ENCODE measurements around the gene ESF1.
A peak's percentile ranks its signal among the peaks of the same experiment; 100 is the strongest.
"Not testable (repeated sequence)": the region's sequence is repeated elsewhere in the genome, so short reads cannot be mapped to it uniquely, and the experiment has no call there.

The ESF1 gene

GRCh38 chr20:13788167-13788834 is 3.6 kb upstream of the ESF1 start:
- DNase-seq (ENCODE audit: low read depth in 2 of 3, low spot score in 1 of 3), result peak in 1 of 3 donors; percentile 8

- DNase-seq (ENCODE audit: low read depth in 2 of 3, low spot score in 1 of 3), result no peak
Measured at GRCh38 chr20:13786143-13786828, 1.6 kb upstream of the ESF1 start.

- DNase-seq (ENCODE audit: low read depth in 2 of 3, low spot score in 1 of 3), result no peak
Measured at GRCh38 chr20:13784271-13784892, 337 bp downstream of the ESF1 start.

GRCh38 chr20:13783528-13783927 is 1.2 kb downstream of the ESF1 start:
- no peak for DNase-seq (ENCODE audit: low read depth in 2 of 3, low spot score in 1 of 3)

- DNase-seq (ENCODE audit: low read depth in 2 of 3, low spot score in 1 of 3), result no peak
Measured at GRCh38 chr20:13778827-13779226, 5.9 kb downstream of the ESF1 start.

- no peak for DNase-seq (ENCODE audit: low read depth in 2 of 3, low spot score in 1 of 3)
Measured at GRCh38 chr20:13777171-13777601, 7.5 kb downstream of the ESF1 start.

- no peak for DNase-seq (ENCODE audit: low read depth in 2 of 3, low spot score in 1 of 3)
Measured at GRCh38 chr20:13775867-13776266, 8.9 kb downstream of the ESF1 start.

GRCh38 chr20:13772529-13772928 is 12.2 kb downstream of the ESF1 start:
- DNase-seq (ENCODE audit: low read depth in 2 of 3, low spot score in 1 of 3), result no peak

- no peak for DNase-seq (ENCODE audit: low read depth in 2 of 3, low spot score in 1 of 3)
Measured at GRCh38 chr20:13771853-13772453, 12.8 kb downstream of the ESF1 start.

- no peak for DNase-seq (ENCODE audit: low read depth in 2 of 3, low spot score in 1 of 3)
Measured at GRCh38 chr20:13770141-13770540, 14.6 kb downstream of the ESF1 start.

GRCh38 chr20:13765868-13766416 is 18.8 kb downstream of the ESF1 start:
- DNase-seq (ENCODE audit: low read depth in 2 of 3, low spot score in 1 of 3), result no peak

GRCh38 chr20:13765299-13765698 is 19.4 kb downstream of the ESF1 start:
- DNase-seq (ENCODE audit: low read depth in 2 of 3, low spot score in 1 of 3), result no peak

GRCh38 chr20:13760451-13760946 is 24.2 kb downstream of the ESF1 start:
- DNase-seq (ENCODE audit: low read depth in 2 of 3, low spot score in 1 of 3), result not testable (repeated sequence)

- no peak for DNase-seq (ENCODE audit: low read depth in 2 of 3, low spot score in 1 of 3)
Measured at GRCh38 chr20:13758884-13759283, 25.8 kb downstream of the ESF1 start.

GRCh38 chr20:13756551-13756950 is 28.2 kb downstream of the ESF1 start:
- DNase-seq (ENCODE audit: low read depth in 2 of 3, low spot score in 1 of 3), result no peak

- DNase-seq (ENCODE audit: low read depth in 2 of 3, low spot score in 1 of 3), result no peak
Measured at GRCh38 chr20:13755809-13756208, 28.9 kb downstream of the ESF1 start.

- no peak for DNase-seq (ENCODE audit: low read depth in 2 of 3, low spot score in 1 of 3)
Measured at GRCh38 chr20:13753436-13754036, 31.2 kb downstream of the ESF1 start.

- no peak for DNase-seq (ENCODE audit: low read depth in 2 of 3, low spot score in 1 of 3)
Measured at GRCh38 chr20:13749811-13750210, 34.9 kb downstream of the ESF1 start.

- DNase-seq (ENCODE audit: low read depth in 2 of 3, low spot score in 1 of 3), result no peak
Measured at GRCh38 chr20:13745784-13746183, 38.9 kb downstream of the ESF1 start.

- DNase-seq (ENCODE audit: low read depth in 2 of 3, low spot score in 1 of 3), result no peak
Measured at GRCh38 chr20:13744352-13744751, 40.4 kb downstream of the ESF1 start.

- no peak for DNase-seq (ENCODE audit: low read depth in 2 of 3, low spot score in 1 of 3)
Measured at GRCh38 chr20:13741879-13742278, 42.8 kb downstream of the ESF1 start.

All from stimulated activated CD4-positive, alpha-beta T cell treated with anti-CD3 and anti-CD28 coated beads, Interleukin-12 subunit alpha, Interleukin-12 subunit beta, amount 100 ng/mL, for 48 hours (primary cell).